Activated CD4-positive, alpha-beta T cell treated with anti-CD3 and anti-CD28 coated beads, Interleukin-2, Interleukin-6, amounts not matched to agents 100 ng/mL and 50 ng/mL, durations not matched to agents 16 hours and 8 hours (primary cell): Measurements from ENCODE around the gene SPATA13.
A peak's percentile ranks its signal among the peaks of the same experiment; 100 is the strongest.

Experiments used
- DNase-seq: peaks from one replicate; pipeline ENCODE4 v3.0.0-alpha.2; 2020

The SPATA13 gene

DNA sequence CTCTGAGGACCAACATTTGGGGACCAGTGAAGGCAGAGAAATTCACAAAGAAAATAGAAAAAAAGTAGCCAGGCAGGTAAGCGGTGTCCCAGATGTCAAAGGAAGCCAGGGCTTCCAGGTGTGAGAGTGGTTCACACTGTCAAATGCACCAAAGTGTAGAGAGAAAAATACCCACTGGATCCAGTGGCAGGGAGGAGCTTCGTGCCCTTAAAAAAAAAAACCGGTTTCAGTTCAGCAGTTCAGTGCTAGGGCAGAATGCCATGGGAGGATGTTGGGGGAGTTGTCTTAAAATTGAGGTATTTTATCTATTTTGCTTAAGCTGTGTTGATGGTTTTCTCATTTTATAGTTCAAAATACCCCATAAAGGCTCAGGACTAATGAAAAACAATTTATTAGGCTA is 101.0 kb downstream of the SPATA13 start:
- no peak for DNase-seq

DNA sequence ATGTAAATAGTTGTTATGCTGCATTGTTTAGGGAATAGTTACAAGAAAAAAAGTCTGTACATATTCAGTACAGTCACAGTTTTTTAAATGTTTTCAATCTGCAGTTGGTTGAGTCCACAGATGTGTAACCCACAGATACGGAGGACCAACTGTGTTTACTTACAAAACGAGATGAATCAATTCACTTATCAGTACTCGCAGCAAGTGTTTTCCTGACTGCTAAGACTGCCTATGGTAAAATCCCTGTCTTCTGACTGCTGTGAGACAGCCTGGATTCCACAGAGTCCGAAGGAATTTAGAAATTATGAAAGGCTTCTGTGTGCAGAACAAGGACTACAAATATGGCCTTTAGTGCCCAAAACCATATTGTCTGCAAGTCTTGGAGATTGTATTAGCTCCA is 103.1 kb downstream of the SPATA13 start:
- DNase-seq: no peak

DNA sequence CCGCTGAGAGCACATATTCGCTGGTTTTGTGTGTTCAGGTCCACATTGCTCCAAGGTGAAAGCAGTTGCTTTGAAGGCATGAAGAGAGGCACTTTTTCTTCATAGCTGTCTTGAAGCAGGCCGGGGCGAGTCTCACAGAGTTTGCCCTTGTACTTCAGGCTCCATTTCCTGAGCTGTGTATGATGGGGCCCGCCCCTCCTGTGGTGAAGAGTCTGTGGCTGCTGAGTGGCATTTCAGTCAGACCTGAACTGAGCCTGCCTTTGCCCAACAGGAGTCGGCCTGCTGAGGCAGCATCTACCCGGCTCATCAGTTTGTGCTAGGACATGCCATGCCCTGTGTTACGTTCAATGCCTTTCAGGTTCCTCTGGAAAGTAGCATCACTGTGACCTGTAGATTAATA is 104.5 kb downstream of the SPATA13 start:
- peak; percentile 92 for DNase-seq

- DNase-seq: no peak
Measured at GRCh38 chr13:24265453-24265852, 104.9 kb downstream of the SPATA13 start.

GRCh38 chr13:24267274-24267673 is 106.8 kb downstream of the SPATA13 start:
- DNase-seq: peak; percentile 73

DNA sequence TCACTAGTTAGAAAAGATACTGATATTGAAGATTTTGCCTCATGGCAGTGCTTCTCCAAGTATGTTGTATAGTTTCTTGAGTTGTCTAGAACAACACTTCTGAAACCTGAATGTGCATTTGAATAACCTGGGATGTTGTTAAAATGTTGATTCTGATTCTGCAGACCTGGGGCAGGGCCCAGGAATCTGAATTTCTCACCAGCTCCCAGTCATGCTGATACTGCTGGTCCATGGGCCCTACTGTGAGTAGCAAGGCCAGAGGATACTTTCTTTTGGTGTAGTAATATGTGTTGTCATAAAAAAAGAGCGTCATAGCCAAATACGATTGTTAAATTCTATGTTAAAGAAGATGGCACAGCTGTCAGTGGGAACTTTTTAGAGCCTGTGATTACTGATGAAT is 107.3 kb downstream of the SPATA13 start:
- DNase-seq: peak; percentile 43

GRCh38 chr13:24269821-24270220 is 109.3 kb downstream of the SPATA13 start:
- no peak for DNase-seq

GRCh38 chr13:24270639-24271141 is 110.2 kb downstream of the SPATA13 start:
- DNase-seq: peak; percentile 71

GRCh38 chr13:24271231-24271600 is 110.7 kb downstream of the SPATA13 start:
- no peak for DNase-seq

DNA sequence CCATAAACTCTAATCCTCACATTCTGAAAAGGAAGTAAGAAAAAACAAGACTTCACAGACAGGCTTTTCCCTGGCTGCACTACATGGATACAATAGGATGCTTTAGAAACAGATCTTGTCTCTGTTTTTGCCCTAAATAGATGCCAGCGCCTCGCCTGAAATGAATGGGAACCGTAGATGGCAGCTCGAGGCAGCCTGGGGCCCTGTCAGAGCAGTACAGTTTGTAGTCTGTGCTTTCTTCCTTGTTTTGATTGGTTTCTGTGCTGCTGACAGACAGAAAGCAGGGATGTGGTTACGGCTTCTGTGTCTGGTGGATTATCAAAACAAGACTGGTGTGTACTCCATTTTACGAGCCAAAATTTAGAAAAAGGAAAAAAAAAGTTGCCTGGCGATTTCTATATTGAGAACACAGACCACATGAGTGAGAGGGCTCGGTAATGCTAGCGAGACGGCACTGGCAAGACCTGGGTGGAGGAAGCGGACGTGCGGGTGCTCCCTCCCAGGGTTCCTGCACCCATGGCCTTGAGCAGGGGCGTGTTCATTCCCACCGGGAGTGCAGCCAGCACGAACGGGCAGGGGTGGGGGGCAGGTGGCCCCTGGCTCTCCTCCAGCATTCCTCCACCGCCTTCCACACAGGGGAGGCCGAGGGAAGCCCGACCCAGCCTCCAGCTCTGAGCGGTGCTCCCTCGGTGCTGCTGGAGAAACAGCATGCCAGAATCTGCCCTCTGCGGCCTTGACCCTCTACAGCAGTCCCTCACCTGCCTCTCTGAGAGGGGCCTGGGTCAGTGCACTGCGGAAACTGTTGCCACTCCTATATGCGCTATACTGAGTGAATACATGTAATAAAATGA is 111.3 kb downstream of the SPATA13 start:
- peak; percentile 86 for DNase-seq

GRCh38 chr13:24272452-24273161 is 112.1 kb downstream of the SPATA13 start:
- no peak for DNase-seq

- DNase-seq: no peak
Measured at GRCh38 chr13:24273926-24274325, 113.4 kb downstream of the SPATA13 start.

DNA sequence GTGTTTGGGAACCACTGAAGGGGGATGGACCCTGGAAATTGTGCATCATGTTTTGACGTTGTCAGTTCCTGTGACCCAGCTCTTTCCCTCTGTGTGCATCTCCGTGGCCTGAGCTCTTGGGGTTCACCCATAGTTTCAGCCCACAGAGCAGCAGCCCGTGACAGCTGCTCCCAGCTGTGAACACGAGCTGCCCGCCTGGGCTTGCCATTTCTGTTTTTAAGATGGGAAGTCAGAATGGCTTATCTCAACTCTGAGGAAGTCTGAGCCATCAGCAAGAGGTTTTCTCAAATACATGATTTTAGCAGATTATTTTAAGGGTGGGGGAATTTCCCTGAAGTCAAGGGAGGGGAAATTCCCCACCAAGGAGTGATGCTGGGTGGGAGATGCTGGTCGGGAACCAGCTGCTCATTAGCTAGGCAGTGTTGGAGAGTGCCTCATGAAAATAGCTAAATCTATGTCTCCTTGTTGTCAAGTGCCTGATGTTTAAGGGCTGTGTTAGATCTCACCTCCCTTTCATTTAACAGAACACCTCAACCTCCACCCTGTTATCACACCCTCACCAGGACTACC is 114.0 kb downstream of the SPATA13 start:
- peak; percentile 71 for DNase-seq

DNA sequence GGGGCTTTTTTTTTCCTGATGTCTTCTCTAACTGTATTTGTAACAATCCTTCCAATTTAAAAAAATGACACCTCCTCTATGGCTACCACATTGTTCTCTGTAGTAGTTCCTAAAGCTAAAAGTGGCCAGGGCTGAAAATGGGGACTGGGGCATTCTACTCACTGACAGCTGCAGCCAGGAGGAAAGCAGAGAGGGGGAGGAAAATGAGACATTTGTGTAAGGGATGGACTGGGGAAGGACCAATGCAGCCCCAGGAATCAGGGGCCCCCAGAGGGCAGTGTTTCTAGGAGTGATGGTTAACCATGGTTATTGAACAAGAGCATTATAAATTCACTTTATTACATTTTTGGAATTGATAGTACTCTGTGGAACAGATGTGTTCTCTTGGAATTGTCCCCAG is 114.5 kb downstream of the SPATA13 start:
- DNase-seq: no peak

DNA sequence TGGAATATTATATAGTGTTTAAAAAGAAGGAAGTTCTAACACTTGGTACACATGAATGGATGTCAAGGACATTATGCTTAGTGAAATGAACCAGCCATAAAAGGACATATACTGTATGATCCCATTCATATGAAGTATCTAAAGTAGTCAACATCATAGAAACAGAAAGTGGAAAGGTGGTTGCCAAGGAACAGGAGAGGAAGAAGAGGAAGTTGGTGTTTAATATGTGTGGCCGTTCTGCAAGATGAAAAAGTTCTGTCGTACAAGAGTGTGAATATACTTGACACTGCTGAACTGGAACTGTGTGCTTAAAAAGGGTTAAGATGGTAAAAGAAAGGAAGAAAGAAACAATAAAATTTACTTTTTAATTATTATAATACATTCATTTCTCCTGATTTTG is 115.8 kb downstream of the SPATA13 start:
- peak; percentile 48 for DNase-seq

GRCh38 chr13:24276861-24277260 is 116.3 kb downstream of the SPATA13 start:
- no peak for DNase-seq

DNA sequence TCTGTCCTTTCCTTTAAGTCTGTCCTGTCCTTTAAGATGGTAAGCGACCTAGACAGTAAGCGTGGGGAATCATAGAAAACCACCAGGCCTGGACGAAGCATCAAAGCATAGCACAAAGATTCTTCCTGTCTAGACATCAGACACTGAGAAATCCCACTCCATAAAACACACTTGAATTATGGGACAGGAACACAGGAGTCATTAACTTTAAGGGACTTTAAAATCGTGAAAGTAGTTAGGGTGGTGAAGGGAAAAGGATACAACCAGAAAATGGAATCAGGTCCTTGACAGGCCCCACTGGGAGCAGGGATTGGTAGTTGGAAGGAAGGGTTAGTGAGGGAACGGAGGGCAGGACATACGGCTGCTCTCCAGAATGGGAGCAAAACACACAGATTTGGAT is 117.2 kb downstream of the SPATA13 start:
- DNase-seq: no peak

DNA sequence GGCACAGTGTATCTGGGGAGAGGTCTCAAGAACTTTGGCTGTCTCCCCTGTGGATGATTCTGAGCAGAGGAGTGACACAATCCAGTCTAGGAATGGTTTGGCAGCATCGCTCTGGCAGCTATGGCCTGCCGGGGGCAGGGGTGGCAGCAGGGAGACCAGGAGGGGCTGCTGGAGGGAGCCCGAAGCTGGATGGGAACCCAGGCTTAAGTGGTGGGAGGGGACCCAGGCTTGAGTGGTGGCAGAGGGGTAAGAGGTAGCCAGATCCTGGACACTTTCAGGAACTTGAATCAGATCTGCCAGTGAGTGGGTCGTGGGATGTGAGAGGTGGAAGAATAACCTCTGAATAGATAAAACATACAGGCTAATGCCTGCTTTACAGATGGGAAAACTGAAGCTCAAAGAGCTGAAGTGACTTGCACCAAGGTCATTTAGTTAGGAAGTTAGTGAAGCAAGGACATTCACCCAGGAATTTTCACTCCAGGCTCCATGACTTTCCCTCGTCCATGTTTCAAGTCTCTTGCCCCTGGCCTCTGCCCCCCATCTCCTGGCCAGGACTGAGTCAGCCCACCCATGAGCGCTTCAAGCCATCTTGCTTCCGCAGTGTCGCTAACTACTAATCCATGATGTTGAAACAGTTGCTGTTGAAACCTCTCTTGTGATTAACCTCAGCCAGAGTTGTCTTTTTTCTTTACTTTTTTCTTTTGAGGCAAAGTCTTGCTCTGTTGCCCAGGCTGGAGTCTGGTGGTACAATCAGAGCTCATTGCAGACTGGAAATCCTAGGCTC is 119.0 kb downstream of the SPATA13 start:
- DNase-seq: no peak

DNA sequence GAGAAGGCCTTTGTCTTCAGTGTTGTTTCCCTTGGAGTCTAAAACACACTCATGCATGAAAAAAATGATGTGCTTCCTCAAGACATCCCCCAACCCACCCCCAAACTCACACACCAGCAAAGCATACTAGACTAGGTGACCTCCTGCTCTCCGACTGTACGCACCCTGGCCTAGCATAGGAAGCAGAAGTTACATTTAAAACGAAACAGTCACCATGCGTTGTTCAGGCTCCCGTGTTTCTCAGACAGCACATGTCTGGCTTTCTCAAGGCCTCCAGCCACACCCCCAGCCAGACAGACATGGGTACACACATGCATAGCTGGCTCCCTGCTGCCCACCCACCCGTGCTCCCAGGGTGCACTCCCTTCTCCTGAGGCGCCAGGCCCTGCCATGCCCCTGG is 120.2 kb downstream of the SPATA13 start:
- DNase-seq: no peak

DNA sequence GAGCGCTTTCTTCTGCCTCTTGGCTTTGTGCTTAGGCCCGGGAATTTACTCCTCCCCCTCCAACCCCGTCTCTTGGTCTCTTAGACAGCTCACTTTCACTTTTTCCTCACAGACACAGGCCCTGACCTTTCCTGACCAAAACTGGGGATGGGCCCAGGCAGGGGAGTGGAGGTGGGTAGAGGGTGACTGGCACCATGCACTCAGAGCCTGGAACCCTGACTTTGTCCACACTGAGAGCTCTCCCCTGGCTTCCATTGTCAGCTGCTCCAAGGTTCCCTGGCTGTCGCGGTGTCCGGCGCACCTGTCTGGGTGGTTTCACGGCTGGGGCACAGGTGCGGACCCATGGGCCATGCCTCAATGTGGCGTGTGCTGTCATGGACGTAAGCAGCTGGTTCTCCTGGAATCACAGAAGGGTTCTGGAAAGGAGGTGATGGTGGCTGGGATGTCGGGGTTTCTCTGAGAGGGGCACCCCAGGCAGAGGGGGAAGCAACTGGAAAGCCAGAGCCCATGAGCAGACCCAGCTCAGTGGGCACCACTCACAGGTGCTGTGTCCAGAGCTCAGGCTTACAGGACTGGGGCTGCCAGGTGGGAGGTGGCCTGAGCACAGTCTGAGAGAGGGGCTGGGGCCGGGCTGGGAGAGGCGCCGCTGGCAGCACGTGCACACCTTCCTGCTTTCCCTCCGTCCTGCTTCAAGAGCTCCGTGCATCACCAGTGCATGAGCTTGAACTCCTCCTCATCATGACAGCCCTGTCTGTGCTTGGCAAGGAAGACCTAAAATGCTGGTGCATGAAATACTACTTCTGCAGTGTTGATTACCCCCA is 120.9 kb downstream of the SPATA13 start:
- no peak for DNase-seq

DNA sequence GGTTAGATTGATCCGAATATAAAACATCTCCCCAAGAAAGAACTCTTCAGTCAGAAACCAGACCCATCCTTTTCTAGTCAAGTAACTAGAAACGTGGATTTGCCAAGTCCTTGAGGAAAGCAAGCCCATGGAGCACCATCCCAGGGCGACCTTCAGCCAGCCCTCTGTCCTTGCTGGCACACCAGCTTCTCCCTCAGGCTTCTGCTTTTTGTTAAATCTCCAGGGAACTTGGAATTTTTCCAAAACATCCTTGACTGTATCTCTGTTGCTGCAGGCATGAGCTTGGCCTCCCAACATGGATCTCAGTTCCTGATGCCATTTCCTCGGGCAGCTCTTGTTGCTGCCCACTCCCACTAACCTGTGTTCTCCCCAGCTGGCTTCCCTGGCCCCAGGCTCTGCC is 121.7 kb downstream of the SPATA13 start:
- no peak for DNase-seq

DNA sequence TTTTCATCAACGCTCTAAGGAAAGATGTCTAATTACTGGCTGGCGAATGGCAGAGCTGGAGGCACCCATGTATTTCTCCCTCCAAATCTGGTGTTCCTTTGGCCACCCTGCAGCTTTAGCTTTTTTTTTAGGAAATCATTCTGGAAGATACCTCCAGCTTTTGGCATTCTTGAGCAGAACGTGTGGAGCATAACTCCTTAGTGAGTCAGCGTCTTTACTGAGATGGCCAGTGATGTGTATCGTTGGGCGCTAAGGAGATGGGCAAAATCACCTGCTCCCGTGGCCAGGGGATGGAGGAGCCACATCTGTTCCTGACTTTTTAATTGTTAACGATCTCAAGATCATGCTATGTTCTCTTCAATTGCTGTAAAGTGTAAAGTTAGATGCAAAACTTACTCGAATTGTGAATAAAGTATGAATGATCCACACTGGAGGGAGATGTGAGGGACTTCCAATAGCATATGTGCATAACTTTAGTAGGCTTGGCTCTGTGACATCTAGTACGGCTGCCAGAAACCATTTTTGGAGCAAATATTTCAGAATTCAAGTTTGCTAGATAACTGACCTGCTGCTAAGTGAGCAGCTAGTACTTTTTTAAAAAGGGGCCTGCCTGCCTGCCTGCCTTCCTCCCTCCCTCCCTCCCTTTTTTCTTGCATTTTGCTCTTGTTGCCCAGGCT is 124.5 kb downstream of the SPATA13 start:
- DNase-seq: no peak
